Fibroblast of skin of abdomen (primary cell): Measurements from ENCODE around the gene NKAPD1.
"Not testable (repeated sequence)": the region's sequence is repeated elsewhere in the genome, so short reads cannot be mapped to it uniquely, and the experiment has no call there.

Experiments used
- DNase-seq: peaks from one replicate; pipeline ENCODE4 v3.0.0-alpha.2; 2013

Gene NKAPD1

GRCh38 chr11:112086422-112087191 is 12.5 kb downstream of the NKAPD1 start, which contains the start of the genes SDHD and TIMM8B:
Gene SDHD (plus strand): TSS chr11:112086873. CDS start chr11:112086908, 35 bp downstream.
Gene TIMM8B (minus strand): TSS chr11:112086756. CDS start chr11:112086723, 33 bp downstream.
- peak; percentile 97 for DNase-seq

GRCh38 chr11:112087212-112087611 is 13.1 kb downstream of the NKAPD1 start:
- no peak for DNase-seq

GRCh38 chr11:112095302-112095701 is 21.2 kb downstream of the NKAPD1 start:
- not testable (repeated sequence) for DNase-seq

- no peak for DNase-seq
Measured at GRCh38 chr11:112096194-112096593, 22.1 kb downstream of the NKAPD1 start.

GRCh38 chr11:112097734-112098528 is 23.8 kb downstream of the NKAPD1 start:
- no peak for DNase-seq

GRCh38 chr11:112100462-112100861 is 26.4 kb downstream of the NKAPD1 start:
- DNase-seq = peak; percentile 10

GRCh38 chr11:112103446-112103845 is 29.3 kb downstream of the NKAPD1 start:
- no peak for DNase-seq

- no peak for DNase-seq
Measured at GRCh38 chr11:112106070-112106469, 32.0 kb downstream of the NKAPD1 start.

GRCh38 chr11:112113539-112114457 is 39.7 kb downstream of the NKAPD1 start:
- peak; percentile 65 for DNase-seq

GRCh38 chr11:112114460-112114859 is 40.4 kb downstream of the NKAPD1 start:
- no peak for DNase-seq

GRCh38 chr11:112115386-112115785 is 41.3 kb downstream of the NKAPD1 start:
- DNase-seq = no peak

GRCh38 chr11:112118176-112118575 is 44.1 kb downstream of the NKAPD1 start:
- no peak for DNase-seq

- DNase-seq = no peak
Measured at GRCh38 chr11:112121981-112122615, 48.0 kb downstream of the NKAPD1 start.

GRCh38 chr11:112123129-112123528 is 49.0 kb downstream of the NKAPD1 start:
- DNase-seq = no peak

GRCh38 chr11:112127056-112127455 is 53.0 kb downstream of the NKAPD1 start:
- no peak for DNase-seq

GRCh38 chr11:112128483-112129121 is 54.5 kb downstream of the NKAPD1 start:
- peak; percentile 87 for DNase-seq

- DNase-seq = no peak
Measured at GRCh38 chr11:112129656-112130055, 55.6 kb downstream of the NKAPD1 start.

- DNase-seq = no peak
Measured at GRCh38 chr11:112132737-112133136, 58.6 kb downstream of the NKAPD1 start.

GRCh38 chr11:112134473-112134872 is 60.4 kb downstream of the NKAPD1 start:
- DNase-seq = no peak
